Retinal pigment epithelial cell (primary cell): ENCODE data around the gene SEMA4D.
"Not testable (repeated sequence)": the region's sequence is repeated elsewhere in the genome, so short reads cannot be mapped to it uniquely, and the experiment has no call there.

ENCODE experiments used
- DNase-seq: peaks from one replicate; pipeline ENCODE4 v3.0.0-alpha.2; 2010; ENCODE audit warnings: low read depth
- H3K4me3 ChIP-seq: 2 replicates; pipeline ENCODE4 v1.5.1; 2011; ENCODE audit warnings: mild to moderate bottlenecking, low read length, control low read depth, moderate library complexity
- TF ChIP-seq, protein P1 (sequence below): conservative IDR thresholded peaks from 2 replicates; pipeline ENCODE4 v1.5.1; 2011; ENCODE audit warnings: low read depth, low read length, control low read depth, inconsistent platforms

SEMA4D gene

DNA sequence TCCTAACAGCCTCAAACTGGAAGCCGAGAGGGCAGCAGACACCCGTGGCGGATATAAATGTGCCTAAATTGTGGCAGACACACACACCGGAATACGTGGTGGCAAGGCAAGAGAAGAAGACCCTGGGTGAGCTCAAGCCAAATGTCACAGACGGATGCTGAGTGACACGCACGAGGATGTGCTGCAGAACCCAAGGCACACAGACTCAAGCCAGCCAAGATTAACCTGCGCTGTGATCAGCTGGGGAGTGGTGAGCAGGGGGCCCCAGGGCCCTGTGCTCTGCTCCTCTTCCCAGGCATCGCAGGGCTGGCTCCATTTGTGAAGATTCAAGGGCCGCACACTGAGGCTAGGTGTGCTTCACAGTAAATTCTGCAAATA is 16.4 kb downstream of the SEMA4D start:
- no peak for DNase-seq
- no peak overlapping the region for H3K4me3 ChIP-seq
- TF ChIP-seq, protein P1, sequence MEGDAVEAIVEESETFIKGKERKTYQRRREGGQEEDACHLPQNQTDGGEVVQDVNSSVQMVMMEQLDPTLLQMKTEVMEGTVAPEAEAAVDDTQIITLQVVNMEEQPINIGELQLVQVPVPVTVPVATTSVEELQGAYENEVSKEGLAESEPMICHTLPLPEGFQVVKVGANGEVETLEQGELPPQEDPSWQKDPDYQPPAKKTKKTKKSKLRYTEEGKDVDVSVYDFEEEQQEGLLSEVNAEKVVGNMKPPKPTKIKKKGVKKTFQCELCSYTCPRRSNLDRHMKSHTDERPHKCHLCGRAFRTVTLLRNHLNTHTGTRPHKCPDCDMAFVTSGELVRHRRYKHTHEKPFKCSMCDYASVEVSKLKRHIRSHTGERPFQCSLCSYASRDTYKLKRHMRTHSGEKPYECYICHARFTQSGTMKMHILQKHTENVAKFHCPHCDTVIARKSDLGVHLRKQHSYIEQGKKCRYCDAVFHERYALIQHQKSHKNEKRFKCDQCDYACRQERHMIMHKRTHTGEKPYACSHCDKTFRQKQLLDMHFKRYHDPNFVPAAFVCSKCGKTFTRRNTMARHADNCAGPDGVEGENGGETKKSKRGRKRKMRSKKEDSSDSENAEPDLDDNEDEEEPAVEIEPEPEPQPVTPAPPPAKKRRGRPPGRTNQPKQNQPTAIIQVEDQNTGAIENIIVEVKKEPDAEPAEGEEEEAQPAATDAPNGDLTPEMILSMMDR, result no peak

DNA sequence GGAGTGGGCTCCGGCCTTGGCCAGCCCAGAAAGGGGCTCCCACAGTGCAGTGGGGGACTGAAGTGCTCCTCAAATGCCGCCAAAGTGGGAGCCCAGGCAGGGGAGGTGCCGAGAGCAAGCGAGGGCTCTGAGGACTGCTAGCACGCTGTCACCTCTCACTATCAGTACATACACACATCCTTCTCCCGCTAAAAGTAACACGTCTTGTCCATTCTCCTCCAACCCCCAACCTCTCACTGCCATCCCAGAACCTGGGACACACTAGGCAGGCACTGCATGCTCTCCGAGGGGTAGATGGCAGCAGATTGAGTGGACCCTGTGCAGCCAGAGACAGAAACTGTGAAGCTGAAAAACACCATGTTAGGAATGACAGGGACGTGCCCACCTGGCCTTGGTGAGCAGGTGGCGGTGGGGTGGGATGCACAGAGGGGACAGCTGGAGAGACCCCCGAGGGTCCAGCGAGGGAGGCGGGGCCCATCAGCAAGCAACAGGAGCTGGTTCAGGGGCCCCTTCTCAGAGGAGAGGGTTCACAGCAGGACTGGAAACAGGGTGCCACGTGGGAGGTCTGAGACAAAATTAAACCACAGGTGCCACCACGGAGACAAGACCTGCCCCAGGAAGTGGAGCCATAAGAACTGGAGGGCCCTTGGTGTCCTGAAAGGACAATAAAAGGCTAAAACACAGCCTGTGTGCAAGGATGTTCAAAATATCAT is 16.9 kb downstream of the SEMA4D start:
- TF ChIP-seq, protein P1, result no peak
- H3K4me3 ChIP-seq, result no peak overlapping the region
- DNase-seq, result no peak

DNA sequence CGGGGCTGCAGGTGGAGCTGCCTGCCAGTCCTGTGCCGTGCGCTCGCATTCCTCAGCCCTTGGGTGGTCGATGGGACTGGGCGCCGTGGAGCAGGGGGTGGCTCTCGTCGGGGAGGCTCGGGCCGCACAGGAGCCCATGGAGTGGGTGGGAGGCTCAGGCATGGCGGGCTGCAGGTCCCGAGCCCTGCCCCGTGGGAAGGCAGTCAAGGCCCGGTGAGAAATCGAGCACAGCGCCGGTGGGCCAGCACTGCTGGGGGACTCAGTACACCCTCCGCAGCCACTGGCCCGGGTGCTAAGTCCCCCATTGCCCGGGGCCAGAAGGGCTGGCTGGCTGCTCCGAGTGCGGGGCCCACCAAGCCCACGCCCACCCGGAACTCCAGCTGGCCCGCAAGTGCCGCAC is 17.5 kb downstream of the SEMA4D start:
- not testable (repeated sequence) for H3K4me3 ChIP-seq, DNase-seq

DNA sequence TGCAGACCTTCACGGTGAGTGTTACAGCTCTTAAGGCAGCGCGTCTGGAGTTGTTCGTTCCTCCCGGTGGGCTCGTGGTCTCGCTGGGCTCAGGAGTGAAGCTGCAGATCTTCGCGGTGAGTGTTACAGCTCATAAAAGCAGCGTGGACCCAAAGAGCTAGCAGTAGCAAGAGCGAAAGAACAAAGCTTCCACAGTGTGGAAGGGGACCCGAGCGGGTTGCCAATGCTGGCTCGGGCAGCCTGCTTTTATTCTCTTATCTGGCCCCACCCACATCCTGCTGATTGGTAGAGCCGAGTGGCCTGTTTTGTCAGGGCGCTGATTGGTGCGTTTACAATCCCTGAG is 18.3 kb downstream of the SEMA4D start:
- not testable (repeated sequence) for H3K4me3 ChIP-seq, DNase-seq

DNA sequence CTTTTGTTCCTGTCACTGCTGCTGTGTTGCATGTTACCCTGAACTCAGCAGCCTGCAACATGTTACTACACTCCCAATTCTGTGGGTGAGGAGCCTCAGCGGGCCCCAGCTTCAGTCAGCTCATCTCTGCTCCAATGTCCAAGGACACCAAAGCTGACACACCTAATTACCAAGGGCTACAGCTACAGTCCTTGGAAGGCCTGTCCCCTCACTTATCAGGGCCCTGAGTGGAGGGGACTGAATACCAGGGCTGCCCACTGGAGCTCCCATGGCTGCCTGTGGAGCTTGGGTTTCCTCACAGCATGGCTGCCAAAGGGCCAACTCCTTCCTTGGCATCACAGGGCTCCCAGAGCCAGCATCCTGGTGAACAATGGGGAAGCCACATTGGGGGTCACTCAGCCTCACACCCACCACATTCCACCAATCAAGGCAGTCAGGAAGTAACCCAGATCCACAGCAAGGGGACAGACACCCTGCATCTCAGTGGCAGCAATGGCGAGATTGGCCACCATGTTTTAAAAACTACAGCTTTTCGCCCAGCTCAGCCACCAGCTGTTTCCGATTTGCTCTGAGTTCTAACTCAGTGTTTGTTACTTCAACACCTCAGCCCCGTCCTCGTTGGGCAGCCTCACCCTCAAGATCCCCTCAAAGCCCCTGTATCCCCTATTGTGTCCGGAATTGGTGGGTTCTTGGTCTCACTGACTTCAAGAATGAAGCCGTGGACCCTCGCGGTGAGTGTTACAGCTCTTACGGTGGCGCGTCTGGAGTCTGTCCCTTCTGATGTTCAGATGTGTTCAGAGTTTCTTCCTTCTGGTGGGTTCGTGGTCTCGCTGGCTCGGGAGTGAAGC is 18.9 kb downstream of the SEMA4D start:
- TF ChIP-seq, protein P1, result no peak
- no peak overlapping the region for H3K4me3 ChIP-seq
- DNase-seq, result no peak

DNA sequence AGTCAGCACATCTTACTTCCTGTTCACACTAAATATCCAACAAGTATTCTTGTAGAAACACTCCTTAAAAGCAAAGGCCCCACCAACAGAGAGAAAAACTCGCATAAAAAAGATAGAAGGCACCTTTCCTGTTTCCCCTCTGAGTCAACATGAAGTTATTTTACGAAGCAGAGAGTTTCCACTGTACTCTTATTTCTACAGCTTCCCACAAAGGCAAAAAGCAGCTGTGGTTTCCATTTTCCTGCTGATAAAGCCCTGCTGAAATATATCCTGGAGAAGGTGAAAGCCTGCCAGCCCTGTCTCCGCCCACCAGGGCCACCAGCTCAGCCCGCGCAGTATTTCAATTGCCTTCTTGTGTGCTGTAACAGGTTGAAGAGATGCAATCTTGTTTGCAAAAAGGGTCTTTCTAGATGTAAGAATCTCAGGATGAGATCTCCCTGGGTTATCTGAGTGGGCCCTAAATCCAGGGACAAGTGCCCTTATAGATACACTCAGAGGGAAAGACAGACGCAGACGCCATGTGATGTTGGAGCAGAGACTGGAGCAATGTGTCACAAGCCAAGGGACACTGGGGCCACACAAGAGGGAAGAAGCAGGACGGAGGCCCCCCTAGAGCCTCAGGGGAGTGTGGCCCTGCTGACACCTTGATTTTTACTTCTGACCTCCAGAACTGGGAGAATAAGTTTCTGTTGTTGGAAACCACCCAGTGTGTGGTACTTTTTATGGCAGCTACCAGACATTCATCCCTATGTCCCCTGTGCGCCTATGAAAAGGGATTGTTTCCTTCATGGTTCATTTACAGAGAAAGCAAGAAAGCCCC is 19.9 kb downstream of the SEMA4D start:
- TF ChIP-seq, protein P1, result no peak
- no peak for DNase-seq
- no peak overlapping the region for H3K4me3 ChIP-seq

DNA sequence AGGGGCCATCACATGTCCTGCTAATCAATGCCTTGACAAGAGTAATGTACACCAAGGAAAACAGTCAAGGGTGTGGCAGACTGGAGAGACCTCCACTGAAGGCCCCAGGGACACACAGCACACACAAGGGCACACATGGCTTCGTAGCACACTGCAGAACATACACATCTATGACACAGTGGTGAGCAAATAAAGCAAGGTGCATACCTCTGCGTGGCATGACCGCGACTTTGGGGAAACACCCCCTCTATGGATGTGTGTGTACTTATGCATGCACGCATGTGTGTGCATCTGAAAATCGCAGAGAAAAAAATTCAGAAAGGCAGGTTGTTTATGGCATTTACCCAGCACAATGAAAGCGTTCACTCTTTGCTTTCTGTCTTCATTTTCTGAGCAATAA is 20.5 kb downstream of the SEMA4D start:
- no peak for DNase-seq
- no peak overlapping the region for H3K4me3 ChIP-seq
- TF ChIP-seq, protein P1, result no peak
